AG04449 (cell line): ENCODE measurements around the gene NOC2L.

Source experiments
- CTCF ChIA-PET: fragments of 350-600 bp; formaldehyde crosslinking; extraction: SDS; loops from one replicate; lab custom pipeline; 2021; ENCODE audit warnings: antibody characterized with exemption; lab: Yijun Ruan, JAX
- POLR2A ChIA-PET: fragments of 400-600, 350-600 bp; formaldehyde crosslinking; extraction: SDS; loops from one replicate; lab custom pipeline; 2020; ENCODE audit warnings: antibody characterized with exemption, inconsistent platforms; lab: Yijun Ruan, JAX
- DNase-seq: peaks from one replicate; pipeline ENCODE4 v3.0.0-alpha.2; 2010; ENCODE audit warnings: low read depth, low spot score
- H3K4me3 ChIP-seq: 2 replicates; pipeline ENCODE4 v1.5.1; 2011; ENCODE audit warnings: low read depth, mild to moderate bottlenecking, control low read depth, low read length
- CTCF ChIP-seq: IDR thresholded peaks from one replicate; pipeline ENCODE4 v1.5.1; 2011; ENCODE audit warnings: mild to moderate bottlenecking, moderate library complexity, low read length, control low read depth, inconsistent platforms; ENCODE audit not compliant: insufficient read depth; ENCODE audit errors: missing control alignments

Gene NOC2L

GRCh38 chr1:923991-924655, 34.9 kb downstream of the NOC2L start:
- no peak for DNase-seq
- no peak for TF ChIP-seq CTCF
- ChIA-PET CTCF (interaction anchor here (2.2 kb wide), 1 partner anchor 19 kb away, joined by 11 read pairs; no protein-coding TSS in a partner anchor), POLR2A (no interaction called here)
- H3K4me3 ChIP-seq = peak overlapping the region; percentile 59

GRCh38 chr1:923131-923990, 35.7 kb downstream of the NOC2L start, which contains the start of gene SAMD11:
TSS of gene SAMD11 (plus strand) at chr1:923923. CDS start at chr1:924432, 509 bp downstream.
- no peak for TF ChIP-seq CTCF
- peak; percentile 17 for DNase-seq
- CTCF ChIA-PET = interaction anchor here (1.4 to 2.2 kb wide), 3 partner anchors 9 to 53 kb away, joined by 3 to 11 read pairs (median 4); no protein-coding TSS in a partner anchor

GRCh38 chr1:921011-921837, 37.8 kb downstream of the NOC2L start:
- TF ChIP-seq CTCF = peak; percentile 53
- no peak for DNase-seq
- CTCF ChIA-PET = interaction anchor here (0.9 kb wide), 1 partner anchor 52 kb away, joined by 3 read pairs; no protein-coding TSS in a partner anchor
- no peak overlapping the region for H3K4me3 ChIP-seq
- POLR2A ChIA-PET = no interaction called here

More at GRCh38 chr1:923131-923990, 35.7 kb downstream of the NOC2L start, which contains the start of gene SAMD11:
- POLR2A ChIA-PET = no interaction called here
- H3K4me3 ChIP-seq = peak within 1 kb of the TSS; percentile 59

GRCh38 chr1:920521-920920, 38.5 kb downstream of the NOC2L start:
- H3K4me3 ChIP-seq = no peak overlapping the region
- no peak for TF ChIP-seq CTCF
- ChIA-PET CTCF (interaction anchor here (0.9 to 2.7 kb wide), 2 partner anchors 15 to 51 kb away, joined by 3 to 15 read pairs; no protein-coding TSS in a partner anchor), POLR2A (no interaction called here)
- DNase-seq = no peak

GRCh38 chr1:920010-920409, 39.0 kb downstream of the NOC2L start:
- H3K4me3 ChIP-seq = no peak overlapping the region
- no peak for DNase-seq
- CTCF ChIA-PET = interaction anchor here (1.5 to 2.7 kb wide), 2 partner anchors 15 to 18 kb away, joined by 6 to 15 read pairs; no protein-coding TSS in a partner anchor
- TF ChIP-seq CTCF = no peak
- POLR2A ChIA-PET = no interaction called here
